NCI-H510A treated with DMSO at 0.1 percent for 48 hours (cell line): ENCODE data around the gene SYT15.

Experiments
- DNase-seq: peaks from one replicate; lab custom pipeline; 2025; lab: John Stamatoyannopoulos, UW

SYT15 gene

GRCh38 chr10:46544989-46545791 lies 33.7 kb upstream of the SYT15 start:
- no peak for DNase-seq

DNA sequence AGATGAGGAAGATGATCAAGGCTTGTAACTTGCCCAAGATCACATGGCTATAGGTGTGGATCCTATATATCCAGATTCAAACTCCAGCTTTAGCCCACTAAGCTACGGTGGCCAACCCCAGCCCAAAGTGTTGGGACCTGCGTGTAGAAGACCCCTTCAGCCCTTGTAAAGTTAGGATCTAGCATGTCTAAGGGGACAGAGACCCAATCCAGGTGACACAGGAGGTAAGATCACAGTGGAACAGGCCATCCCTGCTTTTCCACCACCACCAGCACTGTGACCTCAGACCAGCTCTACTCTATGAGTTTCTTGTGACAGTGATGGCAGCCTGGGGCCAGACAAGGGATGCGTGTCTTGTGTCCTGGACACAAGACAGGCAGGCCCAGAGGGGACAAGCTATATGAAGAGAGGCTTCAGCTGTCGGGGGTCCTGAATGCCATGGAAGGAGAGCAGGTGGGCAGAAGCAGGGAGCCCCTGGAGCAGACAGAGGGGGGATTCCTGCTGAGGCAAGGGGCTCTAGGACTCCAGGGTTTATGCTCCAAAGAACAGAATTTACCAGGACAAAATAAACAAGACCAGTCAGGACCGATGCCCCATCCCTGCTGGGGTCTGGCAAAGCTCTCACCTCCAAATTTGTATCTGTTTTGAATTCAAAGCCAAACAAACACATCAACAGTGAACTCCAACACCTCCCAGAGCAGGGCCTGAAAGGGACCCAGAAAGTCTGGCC lies 32.9 kb upstream of the SYT15 start:
- no peak for DNase-seq

DNA sequence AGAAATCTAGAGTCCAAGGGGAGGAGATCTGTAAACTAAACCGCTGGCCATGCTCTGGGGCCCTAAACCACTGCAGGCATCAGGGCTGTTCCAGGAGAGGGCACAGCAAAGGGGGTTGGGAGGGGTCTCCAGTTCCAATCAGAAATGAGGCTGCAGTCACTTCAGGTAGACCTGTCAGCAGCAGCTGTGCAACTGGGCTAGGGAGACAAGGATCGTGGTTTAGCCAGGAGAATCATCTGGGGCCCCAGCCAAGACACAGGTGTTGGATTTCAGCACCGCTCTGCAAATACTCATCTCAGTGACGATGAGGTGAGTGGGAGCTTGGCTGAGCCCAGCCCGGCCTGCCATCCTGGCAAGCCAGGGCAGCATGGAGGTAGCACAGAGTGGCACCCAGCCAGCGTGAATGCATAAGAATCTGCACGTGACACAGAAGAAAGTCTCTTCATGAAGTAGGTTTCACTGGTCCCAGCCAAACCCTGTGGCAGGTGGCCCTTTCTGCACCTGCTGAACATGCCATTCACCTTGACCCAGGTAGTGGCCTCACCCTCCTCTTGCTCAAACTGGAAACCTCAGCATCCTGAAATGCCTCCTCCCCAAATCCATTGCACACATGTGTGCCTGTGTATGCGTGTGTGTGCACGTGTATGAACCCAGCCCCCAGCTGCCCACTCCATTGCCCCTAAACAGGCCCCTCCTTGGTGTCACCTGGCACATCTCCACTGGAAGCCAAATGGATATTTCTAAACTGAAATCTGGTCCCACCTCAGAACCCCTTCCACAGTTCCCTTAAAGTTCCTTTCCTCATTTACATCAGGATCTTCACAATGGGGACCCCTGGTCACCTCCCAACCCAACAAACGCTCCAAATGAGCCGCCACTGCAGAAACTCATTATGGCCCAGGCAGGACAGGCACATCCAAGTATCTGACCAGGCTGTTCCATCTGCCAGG lies 32.1 kb upstream of the SYT15 start:
- peak; percentile 79 for DNase-seq

GRCh38 chr10:46547541-46548497 lies 31.1 kb upstream of the SYT15 start:
- no peak for DNase-seq

DNA sequence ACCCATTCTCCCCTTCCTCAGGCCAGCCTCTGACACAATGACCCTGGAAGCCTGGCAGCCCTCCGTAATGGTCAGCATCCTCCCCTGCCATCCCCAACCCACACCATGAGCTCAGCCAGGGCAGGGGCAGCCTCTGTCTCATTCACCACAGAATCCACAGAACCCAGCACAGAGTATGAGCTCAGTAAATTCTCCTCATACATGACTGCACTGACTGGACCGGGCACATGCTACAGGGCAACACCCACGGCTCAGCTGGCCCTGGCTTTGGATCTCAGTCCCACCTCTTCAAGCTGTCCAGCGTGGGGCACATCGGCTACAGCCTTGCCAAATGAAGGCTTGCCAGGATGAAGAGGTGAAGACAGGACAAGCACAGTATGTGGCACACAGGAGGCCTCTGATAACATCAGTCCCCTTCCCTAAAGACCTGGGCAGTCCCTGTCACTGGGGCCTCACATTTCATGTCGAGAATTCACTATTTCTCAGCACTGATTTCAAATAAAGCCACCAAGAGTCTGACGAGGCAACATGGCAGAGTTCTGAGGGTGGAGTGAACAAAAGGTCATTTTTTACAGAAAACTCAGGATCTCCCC lies 30.3 kb upstream of the SYT15 start:
- no peak for DNase-seq

GRCh38 chr10:46549171-46550075 lies 29.5 kb upstream of the SYT15 start:
- DNase-seq = no peak

GRCh38 chr10:46550076-46550790 lies 28.7 kb upstream of the SYT15 start:
- no peak for DNase-seq

DNA sequence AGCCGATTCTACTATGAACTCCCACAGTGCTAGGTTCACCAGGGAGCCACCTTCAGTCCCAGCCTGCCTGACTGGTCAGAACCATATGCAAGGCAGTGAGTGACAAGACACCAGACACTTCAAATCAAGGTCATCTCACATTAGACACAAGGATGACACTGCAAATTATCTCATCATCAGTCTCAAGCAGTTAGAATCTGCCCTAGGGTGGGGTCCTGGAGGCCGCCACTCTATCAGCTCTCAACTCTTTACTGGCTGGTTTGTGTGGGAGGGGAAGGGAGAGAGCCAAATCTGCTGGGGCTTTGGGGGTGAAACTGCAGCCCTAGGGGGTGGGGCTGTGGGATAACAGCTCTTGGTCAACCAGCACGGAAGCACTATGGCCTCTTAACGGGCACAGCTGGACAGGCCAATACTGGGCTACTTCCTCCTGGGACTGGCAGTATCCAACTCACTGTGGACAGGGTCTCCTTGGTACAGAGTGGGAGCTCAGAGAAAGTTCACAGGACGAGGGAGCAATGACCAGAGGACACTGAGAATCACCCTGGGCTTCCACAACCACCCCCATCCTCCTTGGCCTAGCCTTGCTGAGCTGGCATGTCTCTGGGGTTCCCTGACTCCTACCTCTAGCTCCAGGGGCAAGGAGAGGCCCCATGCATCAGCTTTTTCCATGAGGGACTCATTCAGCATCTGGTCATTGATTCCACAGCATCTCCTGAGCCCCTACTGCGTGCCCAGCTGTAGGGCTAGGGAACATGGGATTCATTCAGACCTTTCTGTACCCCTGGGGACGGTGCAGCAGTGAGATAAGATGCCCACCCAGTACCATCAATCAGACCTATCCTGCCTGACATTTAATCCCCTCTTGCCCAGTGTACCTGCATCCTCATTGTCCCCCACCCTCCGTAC lies 27.9 kb upstream of the SYT15 start:
- DNase-seq = no peak

- DNase-seq = no peak
Observed at GRCh38 chr10:46551701-46552525, 27.0 kb upstream of the SYT15 start.

- DNase-seq = peak; percentile 94
Observed at GRCh38 chr10:46552526-46553237, 26.2 kb upstream of the SYT15 start.

DNA sequence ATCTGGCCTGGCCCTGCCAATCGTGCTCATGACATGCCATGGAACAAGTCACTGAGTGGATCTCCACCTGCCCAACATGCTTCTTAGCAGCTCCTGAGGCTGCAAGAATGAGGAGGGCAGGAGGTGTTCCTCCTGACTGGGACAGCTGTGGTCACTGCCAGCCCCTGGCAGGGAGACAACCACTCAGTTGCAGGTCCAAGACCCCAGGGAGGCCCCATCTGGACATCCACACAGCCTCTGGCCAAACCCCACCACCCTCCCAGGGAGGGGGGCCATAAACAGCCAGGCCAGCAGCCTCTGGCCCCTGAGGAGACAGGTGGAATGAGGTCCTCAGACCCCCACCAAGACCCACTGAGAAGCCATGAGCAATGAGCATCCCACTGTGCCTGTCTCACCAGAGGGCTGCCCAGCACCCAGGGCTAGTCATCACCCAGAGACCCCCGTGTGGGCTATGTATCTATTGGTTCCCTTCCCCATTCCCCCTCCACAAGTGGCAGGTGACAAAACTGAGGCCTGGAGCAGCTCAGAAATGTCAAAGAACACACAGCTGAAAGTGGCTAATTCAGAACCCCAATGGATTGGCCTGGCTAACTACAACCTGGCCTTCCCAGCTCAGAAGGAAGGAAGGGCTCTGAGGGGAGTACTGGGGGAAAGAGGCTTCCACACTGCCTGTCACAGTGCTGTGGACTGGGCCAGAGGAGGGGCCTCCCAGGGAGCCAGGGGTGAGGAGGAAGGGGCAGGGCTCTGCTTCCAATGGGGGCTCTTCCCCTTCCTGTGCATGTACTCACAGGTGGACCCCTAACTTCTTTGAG lies 25.5 kb upstream of the SYT15 start:
- DNase-seq = no peak

DNA sequence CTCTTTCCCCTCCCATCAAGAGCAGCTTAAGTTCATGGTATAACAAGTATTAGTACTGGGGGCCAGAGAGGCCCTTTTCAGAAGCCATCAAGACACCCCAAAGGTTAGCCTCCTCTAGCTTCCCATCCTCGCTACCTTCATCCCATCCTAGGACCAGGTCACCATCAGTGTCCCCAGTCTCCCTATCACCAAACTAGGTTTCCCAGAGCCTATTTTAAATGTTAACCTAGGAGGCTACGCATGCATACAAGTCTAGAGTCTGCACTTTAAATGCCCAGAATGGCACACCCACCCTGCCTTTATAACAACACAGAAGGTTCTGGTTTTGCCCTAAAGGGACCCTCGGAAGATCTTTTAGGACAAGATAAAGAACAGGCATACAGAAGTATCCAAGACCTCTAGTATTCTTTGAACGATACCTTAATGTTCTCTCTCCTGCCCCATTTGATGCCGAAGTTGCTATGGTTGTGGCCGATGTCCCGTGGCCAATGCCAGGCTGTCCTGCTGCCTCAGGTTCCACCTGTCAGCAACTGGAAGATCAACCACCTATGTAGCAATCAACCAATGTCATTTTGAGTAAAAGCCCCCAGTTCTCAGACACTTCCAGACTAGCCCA lies 24.7 kb upstream of the SYT15 start:
- DNase-seq = no peak

GRCh38 chr10:46555366-46555712 lies 23.6 kb upstream of the SYT15 start:
- DNase-seq = no peak

DNA sequence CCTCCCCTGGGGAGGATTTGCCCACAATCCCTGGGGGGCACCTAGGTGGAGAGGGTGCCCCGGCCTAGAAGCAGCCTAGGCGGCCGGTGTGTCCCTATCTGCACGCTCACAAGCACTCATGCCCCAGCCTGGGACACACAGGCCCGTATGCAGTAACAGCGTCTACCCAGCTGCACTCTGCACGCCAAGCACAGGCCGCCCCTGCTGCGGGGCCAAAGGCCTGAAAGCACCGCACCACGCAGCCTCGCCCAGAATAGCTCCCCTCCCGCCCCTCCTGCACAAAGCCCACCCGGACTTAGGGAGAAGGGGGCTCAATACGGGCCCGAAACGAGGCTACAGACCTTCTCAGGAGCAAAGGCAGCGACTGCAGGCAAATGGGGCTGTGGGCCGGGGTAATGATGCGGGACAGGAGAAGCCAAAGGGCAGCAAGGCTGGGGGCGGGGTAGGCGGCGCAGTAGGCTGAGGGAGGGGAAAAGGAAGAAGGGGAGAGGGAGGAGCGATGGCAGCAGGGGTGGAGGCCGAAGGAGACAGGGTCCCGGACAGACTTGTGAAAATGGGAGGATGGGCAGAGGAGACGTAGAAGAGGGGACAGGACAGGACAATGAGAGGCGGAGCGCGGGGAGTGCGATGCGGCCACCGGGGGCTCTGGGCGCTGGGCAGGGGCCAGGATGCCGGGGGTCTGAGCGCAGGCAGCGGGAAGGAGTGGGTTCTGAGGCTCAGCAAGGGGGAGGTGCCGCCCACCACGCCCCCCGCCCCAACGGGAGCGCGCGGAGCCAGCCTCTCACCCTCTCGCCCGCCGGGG lies 23.0 kb upstream of the SYT15 start:
- DNase-seq = peak; percentile 62
